ENCODE data around the gene RAD18.

- TF ChIP-seq EZH2 (IDR thresholded peaks at IDR 0.05; ENCODE audit: borderline replicate concordance, insufficient read depth, low read depth, low read length, poor library complexity, severe bottlenecking), result no peak
- TF ChIP-seq CTCF (IDR thresholded peaks at IDR 0.05), result no peak
Observed at GRCh38 chr3:8865697-8866096, 97.6 kb downstream of the RAD18 start.
